ENCODE data around the gene LMTK2.

The LMTK2 gene

GRCh38 chr7:98196706-98197605 is 90.3 kb downstream of the LMTK2 start:
- DNase-seq: no peak
- Histone ChIP-seq H3K36me3 (ENCODE audit: control insufficient read depth, insufficient read depth, low read length) (peaks cover 33% of the 10 kb centered on the region), H3K9me3 (ENCODE audit: control insufficient read depth, low read length) (no peaks in the 10 kb centered on the region), H3K4me3 (ENCODE audit: insufficient read depth, low read depth, low read length, poor library complexity, severe bottlenecking) (no peak overlapping the region), H3K27ac (ENCODE audit: insufficient read depth, low read length, poor library complexity, severe bottlenecking) (no peak overlapping the region), H3K4me1 (ENCODE audit: control insufficient read depth, insufficient read depth, low read length, poor library complexity, severe bottlenecking) (peaks cover 5% of the 10 kb centered on the region), H3K27me3 (replicated peaks; ENCODE audit: control insufficient read depth, insufficient read depth, low read length, poor library complexity, severe bottlenecking) (no peaks in the 10 kb centered on the region)

GRCh38 chr7:98199131-98199530 is 92.5 kb downstream of the LMTK2 start:
- Histone ChIP-seq H3K27me3 (replicated peaks; ENCODE audit: control insufficient read depth, insufficient read depth, low read length, poor library complexity, severe bottlenecking) (no peaks in the 10 kb centered on the region), H3K9me3 (ENCODE audit: control insufficient read depth, low read length) (no peaks in the 10 kb centered on the region), H3K4me1 (ENCODE audit: control insufficient read depth, insufficient read depth, low read length, poor library complexity, severe bottlenecking) (peaks cover 23% of the 10 kb centered on the region), H3K27ac (ENCODE audit: insufficient read depth, low read length, poor library complexity, severe bottlenecking) (no peak overlapping the region), H3K36me3 (ENCODE audit: control insufficient read depth, insufficient read depth, low read length) (peaks cover 12% of the 10 kb centered on the region), H3K4me3 (ENCODE audit: insufficient read depth, low read depth, low read length, poor library complexity, severe bottlenecking) (no peak overlapping the region)
- DNase-seq: no peak

- peaks cover 11% of the 10 kb centered on the region for H3K36me3 ChIP-seq (ENCODE audit: control insufficient read depth, insufficient read depth, low read length)
- H3K4me3 ChIP-seq (ENCODE audit: insufficient read depth, low read depth, low read length, poor library complexity, severe bottlenecking): no peak overlapping the region
- no peaks in the 10 kb centered on the region for H3K27me3 ChIP-seq (replicated peaks; ENCODE audit: control insufficient read depth, insufficient read depth, low read length, poor library complexity, severe bottlenecking)
- no peaks in the 10 kb centered on the region for H3K9me3 ChIP-seq (ENCODE audit: control insufficient read depth, low read length)
- H3K27ac ChIP-seq (ENCODE audit: insufficient read depth, low read length, poor library complexity, severe bottlenecking): no peak overlapping the region
- no peak for DNase-seq
- H3K4me1 ChIP-seq (ENCODE audit: control insufficient read depth, insufficient read depth, low read length, poor library complexity, severe bottlenecking): peaks cover 23% of the 10 kb centered on the region
Observed at GRCh38 chr7:98200364-98200763, 93.7 kb downstream of the LMTK2 start.

- H3K9me3 ChIP-seq (ENCODE audit: control insufficient read depth, low read length): no peaks in the 10 kb centered on the region
- H3K27me3 ChIP-seq (replicated peaks; ENCODE audit: control insufficient read depth, insufficient read depth, low read length, poor library complexity, severe bottlenecking): no peaks in the 10 kb centered on the region
- peak in 2 of 3 donors; percentile 21 to 29 for DNase-seq
- H3K4me3 ChIP-seq (ENCODE audit: insufficient read depth, low read depth, low read length, poor library complexity, severe bottlenecking): peak overlapping the region; percentile 16
- peaks cover 23% of the 10 kb centered on the region for H3K4me1 ChIP-seq (ENCODE audit: control insufficient read depth, insufficient read depth, low read length, poor library complexity, severe bottlenecking)
- peak overlapping the region; percentile 6 for H3K27ac ChIP-seq (ENCODE audit: insufficient read depth, low read length, poor library complexity, severe bottlenecking)
- peaks cover 20% of the 10 kb centered on the region for H3K36me3 ChIP-seq (ENCODE audit: control insufficient read depth, insufficient read depth, low read length)
Observed at GRCh38 chr7:98202367-98203195, 95.9 kb downstream of the LMTK2 start.

GRCh38 chr7:98203261-98203963 is 96.8 kb downstream of the LMTK2 start:
- H3K9me3 ChIP-seq (ENCODE audit: control insufficient read depth, low read length): no peaks in the 10 kb centered on the region

GRCh38 chr7:98203964-98204605 is 97.4 kb downstream of the LMTK2 start:
- DNase-seq: no peak
- no peak overlapping the region for H3K4me3 ChIP-seq (ENCODE audit: insufficient read depth, low read depth, low read length, poor library complexity, severe bottlenecking)
- peaks cover 20% of the 10 kb centered on the region for H3K36me3 ChIP-seq (ENCODE audit: control insufficient read depth, insufficient read depth, low read length)
- no peak overlapping the region for H3K27ac ChIP-seq (ENCODE audit: insufficient read depth, low read length, poor library complexity, severe bottlenecking)
- H3K4me1 ChIP-seq (ENCODE audit: control insufficient read depth, insufficient read depth, low read length, poor library complexity, severe bottlenecking): peaks cover 23% of the 10 kb centered on the region
- no peaks in the 10 kb centered on the region for H3K27me3 ChIP-seq (replicated peaks; ENCODE audit: control insufficient read depth, insufficient read depth, low read length, poor library complexity, severe bottlenecking)
- no peaks in the 10 kb centered on the region for H3K9me3 ChIP-seq (ENCODE audit: control insufficient read depth, low read length)

More at GRCh38 chr7:98203261-98203963, 96.8 kb downstream of the LMTK2 start:
- Histone ChIP-seq H3K27me3 (replicated peaks; ENCODE audit: control insufficient read depth, insufficient read depth, low read length, poor library complexity, severe bottlenecking) (no peaks in the 10 kb centered on the region), H3K36me3 (ENCODE audit: control insufficient read depth, insufficient read depth, low read length) (peaks cover 20% of the 10 kb centered on the region), H3K4me1 (ENCODE audit: control insufficient read depth, insufficient read depth, low read length, poor library complexity, severe bottlenecking) (peaks cover 23% of the 10 kb centered on the region), H3K4me3 (ENCODE audit: insufficient read depth, low read depth, low read length, poor library complexity, severe bottlenecking) (no peak overlapping the region), H3K27ac (ENCODE audit: insufficient read depth, low read length, poor library complexity, severe bottlenecking) (no peak overlapping the region)
- DNase-seq: no peak

- Histone ChIP-seq H3K36me3 (ENCODE audit: control insufficient read depth, insufficient read depth, low read length) (peaks cover 20% of the 10 kb centered on the region), H3K4me3 (ENCODE audit: insufficient read depth, low read depth, low read length, poor library complexity, severe bottlenecking) (no peak overlapping the region), H3K9me3 (ENCODE audit: control insufficient read depth, low read length) (no peaks in the 10 kb centered on the region), H3K27ac (ENCODE audit: insufficient read depth, low read length, poor library complexity, severe bottlenecking) (no peak overlapping the region), H3K27me3 (replicated peaks; ENCODE audit: control insufficient read depth, insufficient read depth, low read length, poor library complexity, severe bottlenecking) (no peaks in the 10 kb centered on the region), H3K4me1 (ENCODE audit: control insufficient read depth, insufficient read depth, low read length, poor library complexity, severe bottlenecking) (peaks cover 23% of the 10 kb centered on the region)
- no peak for DNase-seq
Observed at GRCh38 chr7:98204670-98205069, 98.0 kb downstream of the LMTK2 start.

GRCh38 chr7:98205162-98205845 is 98.6 kb downstream of the LMTK2 start:
- H3K27me3 ChIP-seq (replicated peaks; ENCODE audit: control insufficient read depth, insufficient read depth, low read length, poor library complexity, severe bottlenecking): no peaks in the 10 kb centered on the region
- peaks cover 23% of the 10 kb centered on the region for H3K4me1 ChIP-seq (ENCODE audit: control insufficient read depth, insufficient read depth, low read length, poor library complexity, severe bottlenecking)
- H3K4me3 ChIP-seq (ENCODE audit: insufficient read depth, low read depth, low read length, poor library complexity, severe bottlenecking): no peak overlapping the region
- H3K27ac ChIP-seq (ENCODE audit: insufficient read depth, low read length, poor library complexity, severe bottlenecking): no peak overlapping the region
- peaks cover 20% of the 10 kb centered on the region for H3K36me3 ChIP-seq (ENCODE audit: control insufficient read depth, insufficient read depth, low read length)
- no peaks in the 10 kb centered on the region for H3K9me3 ChIP-seq (ENCODE audit: control insufficient read depth, low read length)
- DNase-seq: no peak
